PC-3 (cell line): Measurements from ENCODE around the gene PGBD5.

Experiments used
- CTCF ChIP-seq: fragments of 300-600 bp; sonication (generic); conservative IDR thresholded peaks from 2 replicates; pipeline ENCODE4 v1.5.1; 2017; ENCODE audit warnings: antibody characterized with exemption, low read depth, mild to moderate bottlenecking, low read length
- EZH2 ChIP-seq: fragments of 300-600 bp; sonication (generic); IDR thresholded peaks from one replicate; pipeline ENCODE4 v1.6.1; 2017; ENCODE audit warnings: antibody characterized with exemption, mild to moderate bottlenecking, low read length; ENCODE audit not compliant: unreplicated experiment

DNA sequence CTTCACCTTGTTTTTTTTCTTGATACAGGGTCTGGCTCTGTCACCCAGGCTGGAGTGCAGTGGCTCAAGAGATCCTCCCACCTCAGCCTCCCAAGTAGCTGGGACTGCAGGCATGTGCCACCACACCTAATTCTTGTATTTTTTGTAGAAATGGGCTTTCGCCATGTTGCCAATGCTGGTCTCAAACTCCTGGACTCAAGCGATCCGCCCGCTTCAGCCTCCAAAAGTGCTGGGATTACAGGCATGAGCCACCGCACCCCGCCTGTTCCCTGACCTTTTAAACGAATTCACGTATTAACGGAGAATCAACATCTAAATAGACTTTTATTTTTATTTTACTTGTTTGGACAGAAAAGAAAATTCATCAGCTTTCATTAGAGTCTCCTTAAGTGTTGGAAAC, 104.8 kb downstream of the PGBD5 start:
- TF ChIP-seq CTCF: no peak
- no peak for TF ChIP-seq EZH2
